GM19468 (cell line): Measurements from ENCODE around the gene GTSE1.

ENCODE experiments used
- ATAC-seq: cut with Tn5 transposase; IDR thresholded peaks from one replicate; pipeline ENCODE4 v1.9.1; 2021; ENCODE audit warnings: mild to moderate bottlenecking, moderate library complexity, moderate number of reproducible peaks; ENCODE audit not compliant: unreplicated experiment; ENCODE audit errors: extremely low read depth

The GTSE1 gene

DNA sequence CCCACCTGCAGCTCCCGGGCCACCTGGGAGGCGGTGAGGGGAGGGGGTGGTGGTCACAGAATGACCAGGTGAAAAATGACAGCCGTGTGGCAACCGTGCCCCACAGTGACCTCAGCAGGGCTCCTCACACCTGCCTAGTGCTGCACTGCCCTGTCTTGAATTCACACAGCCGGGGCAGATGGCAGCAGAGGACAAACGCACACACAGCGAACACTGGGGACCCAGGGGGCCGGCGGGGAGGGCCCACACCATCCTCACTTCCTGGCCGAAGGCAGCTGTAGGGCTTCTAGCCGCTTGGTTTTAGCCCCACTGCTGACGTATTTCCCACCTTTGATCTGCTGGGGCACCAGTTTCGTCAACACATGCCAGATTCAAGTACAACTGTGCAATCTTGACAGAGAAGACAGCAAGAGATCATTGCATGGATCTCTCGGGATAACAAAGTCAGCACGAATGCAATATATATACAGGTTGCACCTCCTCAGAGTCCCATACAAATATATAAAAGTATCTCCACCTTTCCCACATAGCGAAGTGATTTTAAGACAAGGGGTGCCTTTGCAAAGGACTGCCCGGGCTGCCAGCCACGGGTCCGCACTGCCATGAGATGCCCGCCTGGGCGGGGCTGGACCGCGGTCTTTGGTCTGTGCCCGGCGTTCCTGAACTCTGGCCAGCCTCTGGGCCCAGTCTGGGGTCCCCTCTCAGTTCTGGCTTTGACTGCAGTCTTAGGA lies 65.7 kb downstream of the GTSE1 start:
- no peak for ATAC-seq

DNA sequence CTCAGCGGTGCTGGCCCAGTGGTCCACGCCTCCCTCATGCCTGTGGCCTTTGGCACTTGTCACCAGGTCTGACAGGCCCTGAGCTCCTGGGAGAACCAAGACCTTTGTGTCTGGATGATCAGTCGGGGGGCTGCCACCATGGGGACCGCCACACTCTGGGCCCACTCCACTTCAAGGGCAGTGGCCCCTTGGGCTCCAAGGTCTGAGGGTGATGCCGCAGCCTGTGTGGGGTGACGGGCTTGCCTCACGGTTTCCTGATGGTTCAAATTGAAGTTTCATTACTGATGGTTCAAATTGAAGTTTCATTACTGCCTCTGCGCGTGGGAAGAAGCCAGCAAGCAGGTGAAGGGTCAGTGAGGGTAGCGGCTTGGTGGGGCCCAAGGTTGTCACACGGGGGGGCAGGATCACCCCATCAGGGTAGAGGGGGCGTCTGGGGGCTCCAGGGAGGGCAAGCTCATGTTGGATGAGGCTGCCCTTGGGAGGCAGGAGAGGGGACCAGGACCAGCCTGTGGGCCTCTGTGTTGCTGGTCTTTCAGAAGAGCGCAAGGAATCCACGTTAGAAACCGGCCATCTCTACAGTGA lies 66.4 kb downstream of the GTSE1 start:
- ATAC-seq = no peak

DNA sequence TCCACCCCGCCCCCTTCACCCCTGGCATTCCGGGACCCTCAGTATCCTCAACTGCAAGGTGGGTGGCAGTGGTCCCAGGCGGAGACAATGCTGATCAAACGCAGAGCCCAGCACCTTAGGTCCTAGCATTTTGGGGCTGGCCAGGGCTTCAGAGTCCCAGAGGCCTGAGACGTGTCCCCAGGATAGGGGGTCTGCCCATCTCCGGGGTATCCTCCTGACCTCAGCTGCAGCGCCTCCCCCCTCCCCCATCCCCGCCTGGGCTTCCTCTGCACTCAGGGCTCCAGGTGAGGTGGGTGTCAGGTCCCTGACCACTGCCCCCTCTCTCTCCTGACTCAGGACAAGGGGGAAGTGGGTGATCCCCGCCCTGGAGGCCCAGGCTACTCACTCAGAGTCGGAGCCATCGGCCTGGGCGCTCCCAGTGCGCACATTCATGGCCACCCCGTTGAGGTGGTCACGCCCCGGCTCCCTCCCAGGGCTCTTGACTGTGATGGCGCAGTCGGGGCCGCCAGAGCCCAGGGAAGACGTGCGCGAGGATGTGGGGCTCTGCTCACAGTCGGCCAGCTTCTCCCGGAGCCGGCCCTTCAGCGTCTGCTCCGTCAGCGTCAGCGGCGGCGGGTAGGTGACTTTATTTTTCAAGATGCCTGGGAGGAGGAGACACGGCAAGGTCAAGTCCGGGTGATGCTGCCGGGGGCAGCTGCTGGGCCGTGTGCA lies 67.1 kb downstream of the GTSE1 start:
- no peak for ATAC-seq

DNA sequence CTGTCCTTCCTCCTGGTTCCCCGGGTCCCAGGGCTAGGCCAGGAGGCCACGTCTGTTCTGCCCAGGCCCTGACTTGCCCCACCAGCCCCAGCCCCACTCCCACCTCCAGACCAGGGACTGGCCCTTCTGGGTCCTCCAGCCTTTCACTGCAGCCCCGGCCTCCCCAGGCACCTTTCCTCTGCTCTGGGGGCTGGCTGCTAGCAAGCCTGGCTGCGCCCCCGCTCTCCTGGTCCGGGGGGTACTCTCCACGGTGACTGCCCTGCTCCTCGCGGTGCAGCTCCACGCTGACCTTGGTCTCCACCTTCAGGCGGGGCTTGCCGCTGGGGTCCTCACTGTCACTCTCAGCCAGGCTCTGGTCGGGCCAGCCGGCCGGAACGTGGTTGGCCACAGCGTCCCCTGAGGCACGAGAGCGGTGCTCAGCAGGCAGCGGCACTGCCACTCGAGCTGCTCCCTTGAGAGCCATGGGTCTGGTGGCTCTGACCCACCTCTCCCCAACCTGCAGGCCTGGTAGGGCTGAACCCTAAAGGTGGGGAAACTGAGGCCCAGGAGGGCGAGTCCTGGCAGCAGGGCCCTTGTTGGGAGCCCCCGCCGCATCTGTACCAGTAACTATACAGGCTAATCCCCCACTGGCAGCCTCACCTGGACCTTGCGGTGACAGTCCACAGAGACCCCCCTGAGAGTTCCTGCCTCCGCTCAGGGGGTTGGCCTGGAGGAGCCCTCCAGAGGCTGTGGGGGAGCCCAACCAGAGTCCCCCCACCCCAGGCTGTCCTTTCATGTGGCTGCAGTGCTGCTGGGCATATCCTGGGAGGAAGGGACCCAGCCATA lies 67.9 kb downstream of the GTSE1 start:
- ATAC-seq = no peak

DNA sequence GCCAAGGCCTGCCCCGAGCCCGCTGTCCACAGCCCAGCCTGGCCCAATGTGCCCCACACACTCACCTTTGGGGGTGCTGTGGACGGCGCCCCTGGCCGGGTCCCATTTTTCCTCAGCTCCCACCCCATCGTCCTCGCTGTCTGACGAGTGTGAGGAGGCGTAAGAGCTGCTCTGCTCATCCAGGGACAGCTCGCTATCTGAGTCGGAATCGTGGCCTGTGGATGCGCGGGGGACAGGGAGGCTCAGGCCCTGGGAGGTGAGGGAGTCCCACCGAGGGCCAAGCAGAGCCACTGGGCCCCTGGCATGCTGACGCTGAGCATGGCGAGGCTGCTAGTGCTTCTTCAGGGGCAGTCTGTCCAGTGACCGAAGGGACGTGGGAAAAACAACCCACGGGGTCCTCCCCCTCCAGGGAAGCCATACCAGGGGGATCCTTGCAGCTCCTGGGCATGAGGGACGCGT lies 68.5 kb downstream of the GTSE1 start:
- ATAC-seq = no peak

DNA sequence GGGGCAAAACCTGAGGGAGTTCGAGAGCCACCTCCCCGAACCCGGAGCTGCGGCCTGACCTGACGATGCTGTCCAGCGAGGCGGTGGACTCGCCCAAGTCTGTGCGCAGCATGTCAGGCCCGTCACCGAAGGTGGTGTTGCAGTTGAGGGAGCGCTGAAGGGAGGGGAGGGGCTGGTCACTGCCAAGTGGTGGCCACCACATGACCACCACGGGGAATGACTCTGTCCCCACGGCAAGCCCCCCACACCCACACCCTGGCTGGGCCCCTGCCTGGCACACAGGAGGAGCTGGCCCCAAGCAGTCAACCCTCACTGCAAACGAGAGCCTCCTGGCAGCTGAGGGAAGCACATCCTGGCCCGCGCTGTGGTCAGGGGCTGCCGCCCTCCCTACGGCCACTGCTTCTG lies 69.7 kb downstream of the GTSE1 start:
- no peak for ATAC-seq

- no peak for ATAC-seq
Measured at GRCh38 chr22:46366801-46367706, 70.4 kb downstream of the GTSE1 start.

- ATAC-seq = no peak
Measured at GRCh38 chr22:46367707-46368191, 71.1 kb downstream of the GTSE1 start.

- no peak for ATAC-seq
Measured at GRCh38 chr22:46368422-46368821, 71.8 kb downstream of the GTSE1 start.

GRCh38 chr22:46368871-46369715 lies 72.4 kb downstream of the GTSE1 start:
- ATAC-seq = no peak

GRCh38 chr22:46369716-46370583 lies 73.3 kb downstream of the GTSE1 start:
- ATAC-seq = no peak

- ATAC-seq = no peak
Measured at GRCh38 chr22:46370584-46371291, 74.1 kb downstream of the GTSE1 start.

DNA sequence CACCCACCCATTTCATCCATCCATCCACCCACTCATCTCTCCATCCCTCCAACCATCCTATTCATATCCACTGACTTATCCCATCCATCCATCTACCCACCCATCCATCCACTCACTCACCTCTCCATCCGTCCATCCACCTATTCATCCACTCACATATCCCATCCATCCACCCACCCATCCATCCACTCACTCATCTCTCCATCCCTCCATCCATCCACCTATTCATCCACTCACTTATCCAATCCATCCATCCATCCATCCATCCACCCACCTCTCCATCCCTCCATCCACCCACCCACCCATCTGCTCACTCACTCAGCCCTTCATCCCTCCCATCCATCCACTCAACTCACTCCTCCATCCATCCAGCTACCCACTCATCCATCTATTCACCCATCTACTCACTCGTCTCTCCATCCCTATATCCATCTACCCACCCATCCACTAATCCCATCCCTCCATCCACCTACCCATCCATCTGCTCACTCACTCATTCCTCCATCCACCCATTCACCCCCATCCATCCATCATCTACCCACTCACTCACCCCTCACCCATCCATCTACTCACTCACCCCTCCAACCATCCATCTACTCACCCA lies 75.1 kb downstream of the GTSE1 start:
- no peak for ATAC-seq

DNA sequence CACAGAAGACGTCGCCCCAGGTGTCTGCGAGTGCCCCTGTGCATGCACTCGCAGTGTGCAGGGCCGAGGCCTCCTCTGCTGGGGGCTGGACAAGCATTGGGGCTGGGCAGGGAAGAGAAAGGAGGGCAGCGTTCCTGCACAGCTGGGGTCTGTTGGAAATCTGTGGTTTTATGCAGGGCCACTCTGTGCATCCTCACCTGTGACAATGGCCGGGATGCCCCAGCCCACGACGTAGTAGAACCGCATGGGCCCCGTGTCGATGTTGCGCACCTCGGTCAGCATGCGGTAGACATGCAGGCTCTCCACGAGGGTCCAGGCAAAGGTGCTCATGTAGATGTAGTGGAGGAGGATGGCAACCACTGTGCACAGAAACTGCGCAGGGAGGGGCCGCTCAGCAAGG lies 76.0 kb downstream of the GTSE1 start:
- ATAC-seq = no peak

DNA sequence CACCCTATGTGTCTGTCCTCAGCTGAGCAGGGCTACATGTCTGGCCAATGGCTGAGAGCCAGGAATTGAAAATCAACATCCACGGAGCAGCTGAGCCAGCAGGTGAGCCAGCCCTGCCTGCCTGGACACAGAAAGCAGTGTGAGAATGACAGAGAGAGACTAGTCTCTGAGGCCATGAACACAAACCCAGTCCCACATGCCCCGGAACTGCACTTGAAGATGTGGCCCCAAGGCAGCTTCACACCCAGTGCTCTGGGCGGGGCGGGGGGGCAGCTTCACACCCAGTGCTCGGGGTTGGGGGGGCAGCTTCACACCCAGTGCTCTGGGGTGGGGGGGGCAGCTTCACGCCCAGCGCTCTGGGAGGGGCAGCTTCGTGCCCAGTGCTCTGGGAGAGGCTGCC lies 76.5 kb downstream of the GTSE1 start:
- no peak for ATAC-seq

DNA sequence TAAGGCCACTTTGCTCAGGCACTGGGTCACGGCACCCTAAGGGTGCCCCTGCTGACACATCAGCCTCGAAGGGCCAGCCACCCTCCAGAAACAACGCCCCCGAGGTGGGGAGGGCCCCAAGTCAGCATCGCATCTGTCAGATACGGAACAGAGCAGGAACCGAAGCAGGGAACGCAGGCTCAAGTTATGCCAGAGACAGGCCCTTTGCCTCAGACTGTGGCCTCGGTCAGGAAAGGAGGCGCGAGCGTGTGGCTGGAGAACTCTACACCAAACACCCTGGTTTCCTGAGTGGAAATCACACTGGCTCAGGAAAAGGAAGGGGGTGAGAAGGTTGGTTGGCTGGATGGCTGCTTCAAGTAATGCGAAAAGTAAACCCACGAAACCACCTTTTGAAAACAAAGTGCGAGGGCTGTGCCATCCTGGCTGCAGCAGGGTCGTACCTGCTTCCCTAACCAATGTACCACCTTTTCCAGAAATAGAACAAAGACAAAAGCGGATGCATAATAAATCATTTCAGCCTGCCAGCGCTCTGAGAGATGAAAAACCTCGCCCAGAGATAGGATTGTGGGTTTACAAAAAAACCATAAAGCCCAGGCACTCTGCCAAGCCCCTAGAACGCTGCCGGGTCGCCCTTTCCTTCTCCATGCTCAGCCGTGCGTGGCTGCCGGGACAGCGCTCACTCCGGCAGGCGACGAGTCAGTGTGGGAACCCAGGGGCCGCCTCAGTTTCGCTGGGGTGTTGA lies 77.4 kb downstream of the GTSE1 start:
- ATAC-seq = no peak
